Sigmoid colon (tissue), 7 donors: ENCODE results near the gene IGLL5. TPM values are rescaled to one million over a fixed set of nuclear protein-coding genes. Genes with fewer than 3 reads are reported as not detected.

Experiments used
- DNase-seq: peaks from one replicate; pipeline ENCODE4 v3.0.0-alpha.2; 2019
- H3K27ac ChIP-seq, 4 donors: fragments of 200-600 bp; sonication (generic); one replicate each; pipeline ENCODE4 v1.5.1; 2016 to 2019; ENCODE audit warnings: mild to moderate bottlenecking in 1 of 4
- H3K27me3 ChIP-seq, 3 donors: fragments of 200-600 bp; sonication (generic); one replicate each; pipeline ENCODE4 v1.5.1; 2019; ENCODE audit warnings: mild to moderate bottlenecking in 1 of 3
- H3K36me3 ChIP-seq, 4 donors: fragments of 200-600 bp; sonication (generic); one replicate each; pipeline ENCODE4 v1.5.1; 2016 to 2019
- H3K4me1 ChIP-seq, 4 donors: fragments of 200-600 bp; sonication (generic); one replicate each; pipeline ENCODE4 v1.5.1; 2017 to 2019
- H3K4me3 ChIP-seq, 4 donors: fragments of 200-600 bp; sonication (generic); one replicate each; pipeline ENCODE4 v1.5.1; 2017 to 2019; ENCODE audit warnings: mild to moderate bottlenecking in 2 of 4, moderate library complexity in 1 of 4
- H3K9me3 ChIP-seq, 4 donors: fragments of 200-600 bp in 3 of 4; sonication (generic) in 3 of 4; one replicate each; pipeline versions ENCODE4 v1.5.1 to v1.6.1; 2013 to 2019
- EP300 ChIP-seq, 4 donors: sonication (generic); formaldehyde crosslinking; IDR thresholded peaks; one replicate each; pipeline ENCODE4 v1.6.1; 2017; ENCODE audit warnings: antibody characterized with exemption in 4 of 4
- POLR2A ChIP-seq, 2 donors: fragments of 450-650 bp; IDR thresholded peaks; one replicate each; pipeline ENCODE4 v1.6.1; 2016; ENCODE audit warnings: antibody characterized with exemption in 2 of 2, mild to moderate bottlenecking in 2 of 2, moderate library complexity in 2 of 2
- POLR2AphosphoS5 ChIP-seq, 4 donors: sonication (generic); formaldehyde crosslinking; IDR thresholded peaks; one replicate each; pipeline ENCODE4 v1.6.1; 2017; ENCODE audit warnings: antibody characterized with exemption in 4 of 4
- WGBS, 2 donors: extraction: QIAGEN DNeasy Blood & Tissue Kit; methylation state at CpG; one replicate each; pipeline ENCODE4 v1.1.7; 2013; 5-methylcytosine and 5-hydroxymethylcytosine counted together
- intact Hi-C: fragments of 100-400 bp; cut with DNase I; formaldehyde crosslinking; loops from one replicate; pipeline ENCODE4 v1.15.1; 2023
- polyA plus RNA-seq, 3 donors: library from polyadenylated mRNA; stranded (reverse); fragments of 200-250 nt; gene quantifications; one replicate each; pipeline ENCODE4 v1.2.3, GENCODE V29; 2013
- total RNA-seq, 4 donors: library from RNA; depleted of rRNA; stranded (reverse); fragments of >200 nt; gene quantifications; one replicate each; pipeline ENCODE4 v1.1.0, GENCODE V29; 2016
- TF ChIP-seq, protein P1 (sequence below), 4 experiments: fragments of 450-650 bp in 3 of 4; fragments of 200-600 bp in 1 of 4; IDR thresholded peaks; one replicate each; pipeline ENCODE4 v1.5.1; 2016 to 2019; ENCODE audit warnings: antibody characterized with exemption in 4 of 4, mild to moderate bottlenecking in 3 of 4, moderate library complexity in 2 of 4
- donor health status: healthy with polysubstance abuse.
- donor health status: Bipolar disorder and iron deficiency.
- donor health status: healthy.

IGLL5 gene
- total and polyA plus RNA-seq, 7 donors: 0.99 to 39.6 (median 14.2) TPM; not detected in 3

DNA sequence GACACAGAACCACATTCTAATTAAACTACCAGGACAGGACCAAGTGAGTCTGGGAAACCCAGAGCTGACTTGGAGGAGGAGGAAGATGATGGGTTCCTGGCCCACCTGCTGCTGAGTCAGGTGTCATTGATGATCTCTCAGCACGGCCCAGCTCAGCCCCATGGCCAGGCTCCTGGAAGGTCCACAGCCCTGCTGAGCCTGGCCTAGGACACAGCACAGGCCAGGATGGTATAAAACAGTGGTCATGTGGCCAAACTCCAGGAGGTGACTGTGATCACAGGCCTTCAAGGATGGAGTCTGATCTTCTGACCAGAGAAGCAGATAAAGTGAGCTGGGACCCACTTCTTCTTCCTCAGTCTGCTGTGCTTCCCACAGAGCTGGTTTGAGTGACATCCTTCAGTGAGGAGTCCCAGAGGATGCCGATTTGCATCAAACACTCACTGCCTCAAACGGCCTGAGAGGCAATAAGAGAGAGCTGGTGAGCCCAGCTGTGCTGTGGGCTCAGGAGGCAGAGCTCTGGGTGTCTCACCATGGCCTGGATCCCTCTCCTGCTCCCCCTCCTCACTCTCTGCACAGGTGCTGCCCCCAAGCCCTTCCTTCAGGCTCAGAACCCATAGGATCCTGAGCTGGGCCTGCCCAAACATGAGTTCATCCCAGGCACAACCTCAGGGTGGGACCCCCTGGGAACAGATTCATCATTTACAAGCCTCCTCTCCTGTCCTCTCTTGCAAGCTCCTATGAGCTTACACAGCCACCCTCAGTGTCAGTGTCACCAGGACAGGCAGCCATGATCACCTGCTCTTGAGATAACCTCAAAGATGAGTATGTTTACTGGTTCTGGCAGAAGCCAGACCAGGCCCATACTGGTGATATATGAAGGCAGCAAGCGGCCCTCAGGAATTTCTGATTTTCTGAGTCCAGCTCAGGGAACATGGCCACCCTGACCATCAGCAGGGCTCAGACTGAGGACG is 37.7 kb upstream of the IGLL5 start:
- no peak for DNase-seq
- WGBS, 2 donors: 75 to 78% methylated on average over 5 of the region's 5 CpGs
- Histone ChIP-seq H3K27me3 (peaks cover 0 to 26% (median 0%) of the 10 kb centered on the region in 3 donors), H3K4me3 (no peak overlapping the region), H3K4me1 (no peaks in the 10 kb centered on the region), H3K9me3 (no peaks in the 10 kb centered on the region), H3K36me3 (no peaks in the 10 kb centered on the region), H3K27ac (no peak overlapping the region)
- TF ChIP-seq, protein P1, sequence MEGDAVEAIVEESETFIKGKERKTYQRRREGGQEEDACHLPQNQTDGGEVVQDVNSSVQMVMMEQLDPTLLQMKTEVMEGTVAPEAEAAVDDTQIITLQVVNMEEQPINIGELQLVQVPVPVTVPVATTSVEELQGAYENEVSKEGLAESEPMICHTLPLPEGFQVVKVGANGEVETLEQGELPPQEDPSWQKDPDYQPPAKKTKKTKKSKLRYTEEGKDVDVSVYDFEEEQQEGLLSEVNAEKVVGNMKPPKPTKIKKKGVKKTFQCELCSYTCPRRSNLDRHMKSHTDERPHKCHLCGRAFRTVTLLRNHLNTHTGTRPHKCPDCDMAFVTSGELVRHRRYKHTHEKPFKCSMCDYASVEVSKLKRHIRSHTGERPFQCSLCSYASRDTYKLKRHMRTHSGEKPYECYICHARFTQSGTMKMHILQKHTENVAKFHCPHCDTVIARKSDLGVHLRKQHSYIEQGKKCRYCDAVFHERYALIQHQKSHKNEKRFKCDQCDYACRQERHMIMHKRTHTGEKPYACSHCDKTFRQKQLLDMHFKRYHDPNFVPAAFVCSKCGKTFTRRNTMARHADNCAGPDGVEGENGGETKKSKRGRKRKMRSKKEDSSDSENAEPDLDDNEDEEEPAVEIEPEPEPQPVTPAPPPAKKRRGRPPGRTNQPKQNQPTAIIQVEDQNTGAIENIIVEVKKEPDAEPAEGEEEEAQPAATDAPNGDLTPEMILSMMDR (IDR thresholded peaks at IDR 0.05): no peak
- TF ChIP-seq POLR2AphosphoS5 (IDR thresholded peaks at IDR 0.05) (no peak), EP300 (IDR thresholded peaks at IDR 0.05) (no peak), POLR2A (IDR thresholded peaks at IDR 0.05) (no peak)
- intact Hi-C loops: loop anchor here (5.0 kb wide), 1 partner anchor 107 kb away; no protein-coding TSS in a partner anchor

- Histone ChIP-seq H3K4me1 (no peaks in the 10 kb centered on the region), H3K36me3 (no peaks in the 10 kb centered on the region), H3K9me3 (no peaks in the 10 kb centered on the region), H3K27ac (no peak overlapping the region), H3K4me3 (no peak overlapping the region), H3K27me3 (peaks cover 0 to 37% (median 0%) of the 10 kb centered on the region in 3 donors)
- 85 to 87% methylated on average over 5 of the region's 5 CpGs for WGBS, 2 donors
- no peak for DNase-seq
- intact Hi-C loops: no loop called here
- no peak for TF ChIP-seq EP300 (IDR thresholded peaks at IDR 0.05)
- TF ChIP-seq, protein P1 (IDR thresholded peaks at IDR 0.05): no peak
- TF ChIP-seq POLR2A (IDR thresholded peaks at IDR 0.05): no peak
- no peak for TF ChIP-seq POLR2AphosphoS5 (IDR thresholded peaks at IDR 0.05)
These were observed 35.6 kb upstream of the IGLL5 start for GRCh38 chr22:22851969-22852368.

- WGBS, 2 donors: 52 to 81% methylated on average over 2 of the region's 2 CpGs
- TF ChIP-seq, protein P1 (IDR thresholded peaks at IDR 0.05): no peak
- no peak for TF ChIP-seq POLR2A (IDR thresholded peaks at IDR 0.05)
- TF ChIP-seq EP300 (IDR thresholded peaks at IDR 0.05): no peak
- no peaks in the 10 kb centered on the region for H3K4me1 ChIP-seq
- DNase-seq: no peak
- no peaks in the 10 kb centered on the region for H3K9me3 ChIP-seq
- peaks cover 0 to 30% (median 0%) of the 10 kb centered on the region in 3 donors for H3K27me3 ChIP-seq
- no peak overlapping the region for H3K4me3 ChIP-seq
- no peak overlapping the region for H3K27ac ChIP-seq
- intact Hi-C loops: no loop called here
- H3K36me3 ChIP-seq: no peaks in the 10 kb centered on the region
These were observed 33.9 kb upstream of the IGLL5 start for GRCh38 chr22:22853713-22854112.

DNA sequence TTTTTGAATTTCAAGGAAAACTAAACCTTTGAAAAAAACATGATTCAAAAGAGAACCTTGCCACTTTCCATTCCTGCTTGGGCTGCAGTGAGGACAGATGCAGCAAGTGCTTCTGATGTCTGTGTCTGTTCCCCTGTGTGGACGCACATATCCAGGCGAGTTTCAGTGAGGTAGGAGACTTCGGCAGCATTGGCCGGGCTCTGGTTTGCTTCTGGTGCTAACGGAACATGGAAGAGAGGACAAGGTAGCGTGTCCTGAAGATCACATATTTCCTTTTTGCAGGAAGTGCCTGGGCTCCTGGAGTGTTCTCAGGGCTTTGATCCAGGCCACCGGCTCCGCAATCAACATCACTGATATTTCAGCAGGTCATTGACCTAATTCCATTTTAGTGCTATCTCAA is 33.1 kb upstream of the IGLL5 start:
- no peak for DNase-seq
- Histone ChIP-seq H3K36me3 (no peaks in the 10 kb centered on the region), H3K4me1 (no peaks in the 10 kb centered on the region), H3K4me3 (no peak overlapping the region), H3K27ac (no peak overlapping the region), H3K27me3 (peaks cover 0 to 30% (median 0%) of the 10 kb centered on the region in 3 donors), H3K9me3 (no peaks in the 10 kb centered on the region)
- no peak for TF ChIP-seq POLR2AphosphoS5 (IDR thresholded peaks at IDR 0.05)
- intact Hi-C loops: no loop called here
- 87 to 93% methylated on average over 8 of the region's 8 CpGs for WGBS, 2 donors

GRCh38 chr22:22855085-22855484 is 32.5 kb upstream of the IGLL5 start:
- peaks cover 0 to 30% (median 0%) of the 10 kb centered on the region in 3 donors for H3K27me3 ChIP-seq
- no peaks in the 10 kb centered on the region for H3K4me1 ChIP-seq
- H3K36me3 ChIP-seq: no peaks in the 10 kb centered on the region
- no peaks in the 10 kb centered on the region for H3K9me3 ChIP-seq
- WGBS, 2 donors: 81 to 84% methylated on average over 13 of the region's 13 CpGs
- intact Hi-C loops: no loop called here
- no peak for DNase-seq
- H3K27ac ChIP-seq: no peak overlapping the region
- no peak for TF ChIP-seq POLR2AphosphoS5 (IDR thresholded peaks at IDR 0.05)
- TF ChIP-seq POLR2A (IDR thresholded peaks at IDR 0.05): no peak
- H3K4me3 ChIP-seq: no peak overlapping the region
